Activated CD8-positive, alpha-beta memory T cell treated with anti-CD3 and anti-CD28 coated beads for 1 hour (primary cell): ENCODE results near the gene APOBEC3G.

ENCODE experiments used
- DNase-seq, 2 donors: peaks; one replicate each; pipeline ENCODE4 v3.0.0-alpha.2; 2020; ENCODE audit warnings: low read depth in 1 of 2; ENCODE audit errors: extremely low read depth in 1 of 2

The APOBEC3G gene

GRCh38 chr22:39120983-39121382, 43.9 kb downstream of the APOBEC3G start:
- DNase-seq: no peak

- no peak for DNase-seq
Observed at GRCh38 chr22:39122772-39123470, 45.8 kb downstream of the APOBEC3G start.

- DNase-seq: no peak
Observed at GRCh38 chr22:39123751-39124581, 46.9 kb downstream of the APOBEC3G start.

GRCh38 chr22:39125622-39126021, 48.5 kb downstream of the APOBEC3G start:
- DNase-seq: no peak

GRCh38 chr22:39128508-39128907, 51.4 kb downstream of the APOBEC3G start:
- DNase-seq: no peak

- no peak for DNase-seq
Observed at GRCh38 chr22:39129081-39129480, 52.0 kb downstream of the APOBEC3G start.

GRCh38 chr22:39129746-39130145, 52.7 kb downstream of the APOBEC3G start:
- DNase-seq: no peak

- DNase-seq: no peak
Observed at GRCh38 chr22:39130152-39130704, 53.2 kb downstream of the APOBEC3G start.

- no peak for DNase-seq
Observed at GRCh38 chr22:39130892-39131855, 54.1 kb downstream of the APOBEC3G start.

GRCh38 chr22:39132281-39132680, 55.2 kb downstream of the APOBEC3G start:
- DNase-seq: no peak

- no peak for DNase-seq
Observed at GRCh38 chr22:39132871-39133524, 55.9 kb downstream of the APOBEC3G start.

- no peak for DNase-seq
Observed at GRCh38 chr22:39133871-39134270, 56.8 kb downstream of the APOBEC3G start.

GRCh38 chr22:39134366-39135091, 57.5 kb downstream of the APOBEC3G start:
- no peak for DNase-seq

GRCh38 chr22:39135092-39135896, 58.2 kb downstream of the APOBEC3G start:
- no peak for DNase-seq

GRCh38 chr22:39136317-39136716, 59.2 kb downstream of the APOBEC3G start:
- no peak for DNase-seq
